T-helper 1 cell treated with Interleukin-12 subunit alpha and Interleukin-12 subunit beta and Interleukin-4 antibody, amounts not matched to agents 30 ng/mL and 1 ng/mL, for 36 hours (primary cell): ENCODE measurements around the gene PPM1J. TPM values are rescaled to one million over a fixed set of nuclear protein-coding genes. Genes with fewer than 3 reads are reported as not detected.
"Not testable (repeated sequence)": the region's sequence is repeated elsewhere in the genome, so short reads cannot be mapped to it uniquely, and the experiment has no call there.

Experiments used
- intact Hi-C: fragments of 100-400 bp; cut with micrococcal nuclease; formaldehyde crosslinking; loops from one replicate; pipeline ENCODE4 v1.15.1; 2024
- total RNA-seq: library from RNA; stranded (reverse); gene quantifications from 2 replicates; pipeline ENCODE4 v1.2.3, GENCODE V29; 2022

The PPM1J gene
- total RNA-seq, 1 donor from 2014 or later = 0.10 TPM

GRCh38 chr1:112721966-112722524 is 6.9 kb upstream of the PPM1J start:
- intact Hi-C loops = no loop called here

- intact Hi-C loops = not testable (repeated sequence)
These were observed 6.2 kb upstream of the PPM1J start for GRCh38 chr1:112721294-112721693.

- intact Hi-C loops = no loop called here
These were observed 5.7 kb upstream of the PPM1J start for GRCh38 chr1:112720800-112721199.

- intact Hi-C loops = loop anchor here (5.0 to 10.0 kb wide), 5 partner anchors 325 to 1863 kb away; partner anchors contain the start of genes BCAS2, HIPK1, PHTF1 and TRIM33
These were observed 4.6 kb upstream of the PPM1J start for GRCh38 chr1:112719706-112720105.

- intact Hi-C loops = loop anchor here (1.0 to 10.0 kb wide), 6 partner anchors 162 to 1863 kb away; partner anchors contain the start of genes BCAS2, HIPK1, PHTF1 and TRIM33
These were observed 3.7 kb upstream of the PPM1J start for GRCh38 chr1:112718691-112719418.

- intact Hi-C loops = loop anchor here (2.0 to 10.0 kb wide), 8 partner anchors 187 to 1865 kb away; partner anchors contain the start of genes BCAS2, HIPK1, LRIG2 and PHTF1
These were observed 2.2 kb upstream of the PPM1J start for GRCh38 chr1:112717263-112717873.

GRCh38 chr1:112716133-112716720 is 1.1 kb upstream of the PPM1J start:
- intact Hi-C loops = loop anchor here (1.0 to 10.0 kb wide), 11 partner anchors 88 to 1866 kb away; partner anchors contain the start of genes BCAS2, HIPK1, LRIG2 and PHTF1

- intact Hi-C loops = loop anchor here (1.0 to 10.0 kb wide), 18 partner anchors 7 to 1956 kb away; partner anchors contain the start of genes AP4B1, BCAS2, CAPZA1 and CTTNBP2NL
These were observed 544 bp downstream of the PPM1J start for GRCh38 chr1:112714313-112715263.

GRCh38 chr1:112713466-112714312 is 1.4 kb downstream of the PPM1J start:
- intact Hi-C loops = loop anchor here (2.0 to 10.0 kb wide), 4 partner anchors 13 to 1957 kb away; partner anchors contain the start of gene DENND2C

GRCh38 chr1:112712701-112713128 is 2.4 kb downstream of the PPM1J start:
- intact Hi-C loops = loop anchor here (10.0 kb wide), 1 partner anchor 332 kb away; no protein-coding TSS in a partner anchor

GRCh38 chr1:112712191-112712590 is 2.9 kb downstream of the PPM1J start:
- intact Hi-C loops = loop anchor here (10.0 kb wide), 1 partner anchor 333 kb away; no protein-coding TSS in a partner anchor

GRCh38 chr1:112711670-112712069 is 3.5 kb downstream of the PPM1J start:
- intact Hi-C loops = loop anchor here (10.0 kb wide), 1 partner anchor 333 kb away; no protein-coding TSS in a partner anchor

- intact Hi-C loops = loop anchor here (10.0 kb wide), 1 partner anchor 334 kb away; no protein-coding TSS in a partner anchor
These were observed 4.1 kb downstream of the PPM1J start for GRCh38 chr1:112711041-112711440.

- intact Hi-C loops = loop anchor here (10.0 kb wide), 1 partner anchor 334 kb away; no protein-coding TSS in a partner anchor
These were observed 4.5 kb downstream of the PPM1J start for GRCh38 chr1:112710586-112710985.

- intact Hi-C loops = loop anchor here (10.0 kb wide), 1 partner anchor 335 kb away; no protein-coding TSS in a partner anchor
These were observed 5.0 kb downstream of the PPM1J start for GRCh38 chr1:112710159-112710558.

GRCh38 chr1:112708489-112708888 is 6.6 kb downstream of the PPM1J start:
- intact Hi-C loops = no loop called here

GRCh38 chr1:112708002-112708448 is 7.1 kb downstream of the PPM1J start:
- intact Hi-C loops = no loop called here

- intact Hi-C loops = loop anchor here (1.0 kb wide), 3 partner anchors 8 to 317 kb away; partner anchors contain the start of gene PPM1J
These were observed 7.7 kb downstream of the PPM1J start for GRCh38 chr1:112707221-112708001.
